ENCODE results near the gene PKP1. TPM values are rescaled to one million over a fixed set of nuclear protein-coding genes. Genes with fewer than 3 reads are reported as not detected.

Gene PKP1
- total and polyA plus RNA-seq, 10 of the 15 experiments (the other 5 are each of a cell fraction or from before 2014, with no cell fraction given) = 0.03 TPM; not detected in 9

DNA sequence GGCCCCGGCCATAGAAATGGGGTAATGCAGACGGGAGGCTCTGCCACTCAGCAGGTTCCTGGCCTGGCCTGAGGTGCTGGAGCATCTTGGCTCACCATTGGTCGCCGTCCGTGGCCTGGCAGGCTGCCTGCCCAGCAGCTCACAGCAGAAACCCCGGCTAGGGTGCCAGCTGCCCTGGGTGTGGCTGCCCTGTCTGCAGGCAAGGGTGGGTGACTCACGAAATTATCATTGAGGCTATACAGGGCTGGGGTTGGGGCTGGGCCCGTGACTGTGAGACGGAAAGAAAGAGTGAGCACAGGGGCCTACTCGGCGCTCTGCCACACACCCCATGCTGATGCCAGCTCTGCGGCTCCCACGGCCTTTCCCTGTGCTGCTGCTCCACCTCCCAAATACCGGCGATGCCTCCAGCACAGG is 8.0 kb upstream of the PKP1 start:
- Histone ChIP-seq H2AFZ (ENCODE audit: control insufficient read depth, low read depth, low read length) (no peak overlapping the region), H3K27ac (ENCODE audit: control insufficient read depth, insufficient read depth) (no peak overlapping the region), H3K4me3 (no peak overlapping the region), H3K4me1 (ENCODE audit: control insufficient read depth, insufficient read depth, low read length) (no peaks in the 10 kb centered on the region), H4K20me1 (ENCODE audit: control insufficient read depth, insufficient read depth) (no peaks in the 10 kb centered on the region), H3K79me2 (ENCODE audit: control insufficient read depth, insufficient read depth, low read length) (no peaks in the 10 kb centered on the region), H3K9ac (ENCODE audit: control insufficient read depth, insufficient read depth, low read length) (no peak overlapping the region), H3K9me3 (replicated peaks; ENCODE audit: control insufficient read depth, insufficient read depth, low read length) (no peaks in the 10 kb centered on the region), H3K36me3 (ENCODE audit: control insufficient read depth in 2 of 2, insufficient read depth in 2 of 2, low read length in 1 of 2) (no peaks in the 10 kb centered on the region), H3K4me2 (ENCODE audit: control insufficient read depth, insufficient read depth) (no peak overlapping the region), H3K27me3 (replicated peaks in 1 of 2; ENCODE audit: control insufficient read depth in 2 of 2, insufficient read depth in 2 of 2, low read length in 1 of 2) (peaks cover 0 to 2% of the 10 kb centered on the region in 2 experiments; a peak in 1 of 4 replicates)
- SMC1A ChIA-PET (ENCODE audit: uncharacterized antibody, unreplicated experiment) = no interaction called here
- BruUV-seq (replicated peaks) = no TSS peak
- POLR2A ChIA-PET = no interaction called here
- no peak for DNase-seq (ENCODE audit: low read depth, low spot score)
- intact Hi-C loops (cut with micrococcal nuclease; ENCODE audit: unreplicated experiment) = no loop called here
- RAD21 ChIA-PET (ENCODE audit: unreplicated experiment) = no interaction called here
- FAIRE-seq = no peak
- no peak for ATAC-seq
- TF ChIP-seq TCF12 (IDR thresholded peaks at IDR 0.05; ENCODE audit: low read depth, low read length) (no peak), JUND (IDR thresholded peaks at IDR 0.05; ENCODE audit: low read depth, low read length) (no peak), NRF1 (conservative IDR thresholded peaks at IDR 0.05; ENCODE audit: low read depth, low read length) (no peak), MEF2A (IDR thresholded peaks at IDR 0.05; ENCODE audit: insufficient read depth, low read depth, low read length) (no peak), TCF3 (IDR thresholded peaks at IDR 0.05; ENCODE audit: borderline replicate concordance, insufficient read depth, low read depth, low read length) (no peak), IKZF2 (IDR thresholded peaks at IDR 0.05) (no peak), PAX8 (IDR thresholded peaks at IDR 0.05) (no peak)
- TF ChIP-seq, protein P1, sequence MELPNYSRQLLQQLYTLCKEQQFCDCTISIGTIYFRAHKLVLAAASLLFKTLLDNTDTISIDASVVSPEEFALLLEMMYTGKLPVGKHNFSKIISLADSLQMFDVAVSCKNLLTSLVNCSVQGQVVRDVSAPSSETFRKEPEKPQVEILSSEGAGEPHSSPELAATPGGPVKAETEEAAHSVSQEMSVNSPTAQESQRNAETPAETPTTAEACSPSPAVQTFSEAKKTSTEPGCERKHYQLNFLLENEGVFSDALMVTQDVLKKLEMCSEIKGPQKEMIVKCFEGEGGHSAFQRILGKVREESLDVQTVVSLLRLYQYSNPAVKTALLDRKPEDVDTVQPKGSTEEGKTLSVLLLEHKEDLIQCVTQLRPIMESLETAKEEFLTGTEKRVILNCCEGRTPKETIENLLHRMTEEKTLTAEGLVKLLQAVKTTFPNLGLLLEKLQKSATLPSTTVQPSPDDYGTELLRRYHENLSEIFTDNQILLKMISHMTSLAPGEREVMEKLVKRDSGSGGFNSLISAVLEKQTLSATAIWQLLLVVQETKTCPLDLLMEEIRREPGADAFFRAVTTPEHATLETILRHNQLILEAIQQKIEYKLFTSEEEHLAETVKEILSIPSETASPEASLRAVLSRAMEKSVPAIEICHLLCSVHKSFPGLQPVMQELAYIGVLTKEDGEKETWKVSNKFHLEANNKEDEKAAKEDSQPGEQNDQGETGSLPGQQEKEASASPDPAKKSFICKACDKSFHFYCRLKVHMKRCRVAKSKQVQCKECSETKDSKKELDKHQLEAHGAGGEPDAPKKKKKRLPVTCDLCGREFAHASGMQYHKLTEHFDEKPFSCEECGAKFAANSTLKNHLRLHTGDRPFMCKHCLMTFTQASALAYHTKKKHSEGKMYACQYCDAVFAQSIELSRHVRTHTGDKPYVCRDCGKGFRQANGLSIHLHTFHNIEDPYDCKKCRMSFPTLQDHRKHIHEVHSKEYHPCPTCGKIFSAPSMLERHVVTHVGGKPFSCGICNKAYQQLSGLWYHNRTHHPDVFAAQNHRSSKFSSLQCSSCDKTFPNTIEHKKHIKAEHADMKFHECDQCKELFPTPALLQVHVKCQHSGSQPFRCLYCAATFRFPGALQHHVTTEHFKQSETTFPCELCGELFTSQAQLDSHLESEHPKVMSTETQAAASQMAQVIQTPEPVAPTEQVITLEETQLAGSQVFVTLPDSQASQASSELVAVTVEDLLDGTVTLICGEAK (IDR thresholded peaks at IDR 0.05; ENCODE audit: borderline replicate concordance) = no peak
- TF ChIP-seq, protein P2, sequence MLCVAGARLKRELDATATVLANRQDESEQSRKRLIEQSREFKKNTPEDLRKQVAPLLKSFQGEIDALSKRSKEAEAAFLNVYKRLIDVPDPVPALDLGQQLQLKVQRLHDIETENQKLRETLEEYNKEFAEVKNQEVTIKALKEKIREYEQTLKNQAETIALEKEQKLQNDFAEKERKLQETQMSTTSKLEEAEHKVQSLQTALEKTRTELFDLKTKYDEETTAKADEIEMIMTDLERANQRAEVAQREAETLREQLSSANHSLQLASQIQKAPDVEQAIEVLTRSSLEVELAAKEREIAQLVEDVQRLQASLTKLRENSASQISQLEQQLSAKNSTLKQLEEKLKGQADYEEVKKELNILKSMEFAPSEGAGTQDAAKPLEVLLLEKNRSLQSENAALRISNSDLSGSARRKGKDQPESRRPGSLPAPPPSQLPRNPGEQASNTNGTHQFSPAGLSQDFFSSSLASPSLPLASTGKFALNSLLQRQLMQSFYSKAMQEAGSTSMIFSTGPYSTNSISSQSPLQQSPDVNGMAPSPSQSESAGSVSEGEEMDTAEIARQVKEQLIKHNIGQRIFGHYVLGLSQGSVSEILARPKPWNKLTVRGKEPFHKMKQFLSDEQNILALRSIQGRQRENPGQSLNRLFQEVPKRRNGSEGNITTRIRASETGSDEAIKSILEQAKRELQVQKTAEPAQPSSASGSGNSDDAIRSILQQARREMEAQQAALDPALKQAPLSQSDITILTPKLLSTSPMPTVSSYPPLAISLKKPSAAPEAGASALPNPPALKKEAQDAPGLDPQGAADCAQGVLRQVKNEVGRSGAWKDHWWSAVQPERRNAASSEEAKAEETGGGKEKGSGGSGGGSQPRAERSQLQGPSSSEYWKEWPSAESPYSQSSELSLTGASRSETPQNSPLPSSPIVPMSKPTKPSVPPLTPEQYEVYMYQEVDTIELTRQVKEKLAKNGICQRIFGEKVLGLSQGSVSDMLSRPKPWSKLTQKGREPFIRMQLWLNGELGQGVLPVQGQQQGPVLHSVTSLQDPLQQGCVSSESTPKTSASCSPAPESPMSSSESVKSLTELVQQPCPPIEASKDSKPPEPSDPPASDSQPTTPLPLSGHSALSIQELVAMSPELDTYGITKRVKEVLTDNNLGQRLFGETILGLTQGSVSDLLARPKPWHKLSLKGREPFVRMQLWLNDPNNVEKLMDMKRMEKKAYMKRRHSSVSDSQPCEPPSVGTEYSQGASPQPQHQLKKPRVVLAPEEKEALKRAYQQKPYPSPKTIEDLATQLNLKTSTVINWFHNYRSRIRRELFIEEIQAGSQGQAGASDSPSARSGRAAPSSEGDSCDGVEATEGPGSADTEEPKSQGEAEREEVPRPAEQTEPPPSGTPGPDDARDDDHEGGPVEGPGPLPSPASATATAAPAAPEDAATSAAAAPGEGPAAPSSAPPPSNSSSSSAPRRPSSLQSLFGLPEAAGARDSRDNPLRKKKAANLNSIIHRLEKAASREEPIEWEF (IDR thresholded peaks at IDR 0.05; ENCODE audit: insufficient replicate concordance, low read depth, low read length) = no peak
- WGBS (ENCODE audit: insufficient coverage, insufficient replicate concordance, low lambda C conversion rate, missing lambda C conversion rate) = 36% methylated on average over 15 of the region's 15 CpGs
- CTCF ChIA-PET = no interaction called here
- in situ Hi-C loops (cut with MboI) = no loop called here
